Measurements from ENCODE around the gene CCL11. TPM values are rescaled to one million over a fixed set of nuclear protein-coding genes. Genes with fewer than 3 reads are reported as not detected.

Gene CCL11
- total and polyA plus RNA-seq, 2 donors from 2014 or later = 1.0 TPM; not detected in 1

GRCh38 chr17:34259146-34259545, 26.4 kb upstream of the CCL11 start:
- no peak for TF ChIP-seq CTCF (IDR thresholded peaks at IDR 0.05; ENCODE audit: borderline replicate concordance, extremely low read depth, insufficient read depth)
- intact Hi-C loops (cut with DNase I) = loop anchor here (10.0 kb wide), 1 partner anchor 56 kb away; the partner anchor contains the start of gene CCL8
- Histone ChIP-seq H3K27me3 (ENCODE audit: control insufficient read depth, insufficient read depth, low read length) (no peaks in the 10 kb centered on the region), H3K9me3 (ENCODE audit: control insufficient read depth in 2 of 3, insufficient read depth in 1 of 3, low read length in 3 of 3) (no peaks in the 10 kb centered on the region), H3K4me3 (ENCODE audit: low read length in 3 of 3) (no peak overlapping the region), H3K9ac (ENCODE audit: low read length in 3 of 3) (no peak overlapping the region), H3K36me3 (ENCODE audit: control insufficient read depth in 2 of 3, insufficient read depth in 3 of 3, low read length in 3 of 3) (no peaks in the 10 kb centered on the region), H3K4me1 (ENCODE audit: control insufficient read depth in 2 of 3, insufficient read depth in 2 of 3, low read depth in 1 of 3, low read length in 3 of 3) (peaks cover 0 to 9% (median 7%) of the 10 kb centered on the region in 3 donors), H3K27ac (ENCODE audit: low read depth in 2 of 2, low read length in 2 of 2) (no peak overlapping the region)
- FAIRE-seq (no peak), DNase-seq (no peak)

GRCh38 chr17:34260861-34261260, 24.7 kb upstream of the CCL11 start:
- no peak for TF ChIP-seq CTCF (IDR thresholded peaks at IDR 0.05; ENCODE audit: borderline replicate concordance, extremely low read depth, insufficient read depth)
- intact Hi-C loops (cut with DNase I) = no loop called here

DNA sequence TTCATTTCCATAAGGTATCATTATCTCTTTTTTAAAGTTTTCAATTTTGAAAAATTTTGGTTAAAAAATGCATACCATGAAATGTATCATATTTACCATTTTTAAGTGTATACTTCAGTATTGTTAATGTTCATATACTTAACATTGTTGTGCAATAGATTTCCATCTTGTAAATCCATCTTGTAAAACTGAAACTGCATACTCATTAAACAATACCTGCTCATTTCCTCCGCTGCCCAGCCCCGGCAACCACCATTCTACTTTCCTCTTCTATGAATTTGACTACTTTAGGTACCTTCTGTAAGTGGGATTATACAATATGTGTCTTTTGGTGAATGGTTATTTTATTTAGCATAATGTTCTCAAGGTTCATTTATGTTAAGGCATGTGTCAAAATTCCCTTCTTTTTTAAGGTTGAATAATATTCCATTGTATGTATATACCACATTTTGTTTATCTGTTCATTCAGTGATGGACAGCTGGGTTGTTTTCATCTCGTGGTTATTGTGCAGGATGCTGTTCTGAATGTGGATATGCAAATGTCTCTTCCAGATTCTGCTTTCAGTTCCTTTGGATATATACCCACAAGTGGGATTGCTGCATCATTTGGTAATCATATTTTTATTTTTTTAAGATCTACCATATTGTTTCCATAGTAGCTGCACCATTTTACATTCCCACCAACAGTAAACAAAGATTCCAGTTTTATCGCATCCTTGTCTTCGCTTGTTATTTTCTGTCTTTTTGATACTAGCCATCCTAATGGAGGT, 23.8 kb upstream of the CCL11 start:
- H3K4me1 ChIP-seq (ENCODE audit: control insufficient read depth in 2 of 3, insufficient read depth in 2 of 3, low read depth in 1 of 3, low read length in 3 of 3) = no peaks in the 10 kb centered on the region

More at GRCh38 chr17:34260861-34261260, 24.7 kb upstream of the CCL11 start:
- Histone ChIP-seq H3K4me3 (ENCODE audit: low read length in 3 of 3) (no peak overlapping the region), H3K36me3 (ENCODE audit: control insufficient read depth in 2 of 3, insufficient read depth in 3 of 3, low read length in 3 of 3) (no peaks in the 10 kb centered on the region), H3K9me3 (ENCODE audit: control insufficient read depth in 2 of 3, insufficient read depth in 1 of 3, low read length in 3 of 3) (no peaks in the 10 kb centered on the region), H3K4me1 (ENCODE audit: control insufficient read depth in 2 of 3, insufficient read depth in 2 of 3, low read depth in 1 of 3, low read length in 3 of 3) (no peaks in the 10 kb centered on the region), H3K27ac (ENCODE audit: low read depth in 2 of 2, low read length in 2 of 2) (no peak overlapping the region), H3K9ac (ENCODE audit: low read length in 3 of 3) (no peak overlapping the region), H3K27me3 (ENCODE audit: control insufficient read depth, insufficient read depth, low read length) (no peaks in the 10 kb centered on the region)
- DNase-seq = no peak
- FAIRE-seq = no peak

More for the DNA sequence above, 23.8 kb upstream of the CCL11 start:
- TF ChIP-seq CTCF (IDR thresholded peaks at IDR 0.05; ENCODE audit: borderline replicate concordance, extremely low read depth, insufficient read depth) = no peak
- no peaks in the 10 kb centered on the region for H3K9me3 ChIP-seq (ENCODE audit: control insufficient read depth in 2 of 3, insufficient read depth in 1 of 3, low read length in 3 of 3)
- H3K27me3 ChIP-seq (ENCODE audit: control insufficient read depth, insufficient read depth, low read length) = no peaks in the 10 kb centered on the region
- no peak overlapping the region for H3K9ac ChIP-seq (ENCODE audit: low read length in 3 of 3)
- no peak overlapping the region for H3K27ac ChIP-seq (ENCODE audit: low read depth in 2 of 2, low read length in 2 of 2)
- no peaks in the 10 kb centered on the region for H3K36me3 ChIP-seq (ENCODE audit: control insufficient read depth in 2 of 3, insufficient read depth in 3 of 3, low read length in 3 of 3)
- FAIRE-seq (no peak), DNase-seq (no peak)
- intact Hi-C loops (cut with DNase I) = no loop called here
- no peak overlapping the region for H3K4me3 ChIP-seq (ENCODE audit: low read length in 3 of 3)
